GM23248 (cell line): ENCODE results near the gene FILIP1L.

Source experiments
- EZH2 ChIP-seq: fragments of 200-600 bp; sonication (generic); IDR thresholded peaks from 2 replicates; pipeline ENCODE4 v1.6.1; 2018; ENCODE audit warnings: antibody characterized with exemption, mild to moderate bottlenecking; ENCODE audit not compliant: insufficient read depth, poor library complexity, severe bottlenecking
- EZH2phosphoT487 ChIP-seq: fragments of 200-600 bp; sonication (generic); IDR thresholded peaks from 2 replicates; pipeline ENCODE4 v1.6.1; 2018; ENCODE audit warnings: antibody characterized with exemption, moderate library complexity, mild to moderate bottlenecking, low read depth; ENCODE audit not compliant: insufficient read depth

DNA sequence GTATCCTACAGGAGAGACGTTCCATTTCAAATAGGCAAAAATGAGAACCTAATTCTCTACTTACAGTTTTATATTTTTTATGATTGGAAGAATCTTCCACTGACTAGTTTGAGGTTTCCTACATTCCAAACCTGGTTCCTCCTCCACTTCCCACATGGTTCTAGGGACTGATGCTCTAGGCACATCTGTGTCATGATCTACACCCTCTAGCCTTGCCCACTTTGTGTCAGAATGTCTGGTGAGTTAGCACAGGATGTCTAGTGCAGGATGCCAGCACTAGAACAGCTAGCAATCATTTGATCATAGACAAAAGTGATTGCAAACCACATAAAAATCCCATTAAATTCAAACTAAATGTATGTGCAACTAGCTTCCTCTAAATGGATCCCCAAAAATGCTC is 26.7 kb upstream of the FILIP1L start:
- TF ChIP-seq EZH2 (no peak), EZH2phosphoT487 (no peak)
